Upper lobe of left lung (tissue), 6 donors: ENCODE results near the gene DLK2. TPM values are rescaled to one million over a fixed set of nuclear protein-coding genes. Genes with fewer than 3 reads are reported as not detected.

Source experiments
- ATAC-seq, 2 donors: fragments of 200-7000 bp; cut with Tn5 transposase; one replicate each; pipeline ENCODE4 v1.9.1; 2022; ENCODE audit warnings: mild to moderate bottlenecking in 2 of 2, moderate library complexity in 2 of 2; ENCODE audit not compliant: low FRiP score in 2 of 2
- DNase-seq, 2 donors: peaks; one replicate each; pipeline ENCODE4 v3.0.0-alpha.2; 2019 to 2020
- H3K27ac ChIP-seq, 4 donors: fragments of 200-600 bp; sonication (generic); one replicate each; pipeline ENCODE4 v1.5.1; 2016 to 2019
- H3K27me3 ChIP-seq, 4 donors: fragments of 200-600 bp; sonication (generic); one replicate each; pipeline ENCODE4 v1.5.1; 2017 to 2019
- H3K36me3 ChIP-seq, 4 donors: fragments of 200-600 bp; sonication (generic); one replicate each; pipeline ENCODE4 v1.5.1; 2016 to 2019
- H3K4me1 ChIP-seq, 4 donors: fragments of 200-600 bp; sonication (generic); one replicate each; pipeline ENCODE4 v1.5.1; 2018 to 2019
- H3K4me3 ChIP-seq, 4 donors: fragments of 200-600 bp; sonication (generic); one replicate each; pipeline ENCODE4 v1.5.1; 2017 to 2019; ENCODE audit warnings: mild to moderate bottlenecking in 2 of 4, moderate library complexity in 1 of 4
- H3K9me3 ChIP-seq, 4 donors: fragments of 200-600 bp; sonication (generic); one replicate each; pipeline ENCODE4 v1.5.1; 2018 to 2019
- EP300 ChIP-seq, 4 donors: sonication (generic); formaldehyde crosslinking; IDR thresholded peaks; one replicate each; pipeline ENCODE4 v1.5.1; 2017; ENCODE audit warnings: antibody characterized with exemption in 4 of 4, control low read depth in 2 of 4
- POLR2A ChIP-seq, 4 donors: fragments of 450-650 bp; IDR thresholded peaks; one replicate each; pipeline ENCODE4 v1.5.1; 2016 to 2017; ENCODE audit warnings: antibody characterized with exemption in 4 of 4, mild to moderate bottlenecking in 2 of 4
- POLR2AphosphoS5 ChIP-seq, 2 donors: sonication (generic); formaldehyde crosslinking; IDR thresholded peaks; one replicate each; pipeline ENCODE4 v1.5.1; 2017; ENCODE audit warnings: antibody characterized with exemption in 2 of 2
- WGBS, 2 donors: methylation state at CpG; one replicate each; pipeline ENCODE4 v1.1.5; 2017 to 2018; 5-methylcytosine and 5-hydroxymethylcytosine counted together
- total RNA-seq, 6 donors: library from RNA; depleted of rRNA in 4 of 6; stranded (reverse); fragments of >200 nt in 4 of 6; gene quantifications; one replicate each; pipeline versions ENCODE4 v1.1.0 to v1.2.1, GENCODE V29; 2016 to 2021
- TF ChIP-seq, protein P1 (sequence below), 6 experiments: fragments of 450-650 bp in 4 of 6; fragments of 200-600 bp in 2 of 6; sonication (generic) in 2 of 6; IDR thresholded peaks; one replicate each; pipeline ENCODE4 v1.5.1; 2016 to 2019; ENCODE audit warnings: antibody characterized with exemption in 6 of 6
- donor health status: DM: no; HTN: no; CAD: no; lungs with moderate emphysema.
- donor health status: DM: no; HTN: yes; CAD: no; lungs with severe emphysema.

The DLK2 gene
- total RNA-seq, 6 donors from 2014 or later, result 0.34 to 2.4 (median 1.2) TPM; not detected in 2

DNA sequence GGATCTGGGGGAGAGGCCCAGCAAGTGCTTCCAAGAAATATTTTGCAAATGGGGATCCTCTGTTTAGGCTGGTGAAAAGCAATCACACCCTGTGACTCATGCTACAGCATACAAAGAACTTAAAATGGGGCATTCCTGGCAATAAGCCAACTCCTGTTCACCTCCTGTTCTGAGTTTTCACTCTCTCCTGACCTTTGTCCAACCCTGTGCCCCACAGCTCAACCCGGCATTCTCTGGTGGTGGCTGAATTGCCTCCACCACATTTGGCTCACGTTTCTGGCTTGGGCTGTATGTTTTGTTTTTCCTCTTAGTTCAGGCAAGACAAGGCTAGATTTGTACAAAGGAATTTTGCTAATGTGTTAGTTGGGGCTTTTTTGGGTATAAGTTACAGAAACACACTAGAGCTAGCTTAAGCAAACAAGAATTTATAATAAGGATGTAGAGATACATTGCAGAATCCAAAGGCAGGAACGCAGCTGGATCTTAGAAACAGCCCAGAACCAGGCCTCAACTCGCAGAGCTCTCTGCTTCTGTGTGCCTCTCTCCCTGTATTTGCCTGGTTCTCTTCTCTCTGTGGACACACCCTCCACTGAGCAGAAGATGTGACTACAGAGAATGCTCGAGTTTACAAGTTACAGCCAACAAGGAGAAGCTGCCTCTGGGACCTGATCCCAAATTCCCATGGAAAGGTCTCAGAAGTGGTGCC, 18.6 kb downstream of the DLK2 start:
- peak in 1 of 2 donors; percentile 42 for DNase-seq

DNA sequence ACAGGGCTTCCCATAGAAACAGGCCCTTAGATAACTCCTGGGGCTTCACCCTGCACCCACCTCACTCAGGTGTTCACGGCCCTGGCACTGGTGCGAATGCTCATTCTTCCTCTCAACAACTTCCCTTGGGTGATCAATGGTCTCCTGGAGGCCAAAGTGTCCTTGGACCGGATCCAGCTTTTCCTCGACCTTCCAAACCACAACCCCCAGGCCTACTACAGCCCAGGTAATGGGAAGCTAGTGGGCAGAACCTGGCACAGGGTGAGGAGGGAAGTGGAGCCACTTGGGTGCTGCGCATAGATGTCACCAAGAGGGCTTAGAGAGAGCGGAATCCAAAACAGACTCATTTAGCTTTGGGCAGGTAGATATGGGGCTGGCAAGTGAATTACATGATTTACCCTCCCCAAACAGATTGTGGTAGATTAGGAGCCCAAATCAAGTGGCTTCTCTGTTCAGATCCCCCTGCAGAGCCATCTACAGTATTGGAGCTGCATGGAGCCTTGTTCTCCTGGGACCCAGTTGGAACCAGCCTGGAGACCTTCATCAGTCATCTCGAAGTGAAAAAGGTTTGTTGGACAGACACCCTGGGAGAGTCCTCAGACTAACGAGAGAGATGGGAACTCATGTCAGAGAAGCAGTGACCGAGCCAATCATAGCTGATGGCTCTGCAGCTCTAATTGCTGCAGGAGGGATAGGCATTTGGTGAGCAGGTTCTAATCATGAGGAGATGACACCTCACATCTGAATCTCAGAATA, 19.5 kb downstream of the DLK2 start:
- peaks cover 0 to 15% (median 9%) of the 10 kb centered on the region in 4 donors for H3K4me1 ChIP-seq
- no peak for DNase-seq
- H3K4me3 ChIP-seq, result no peak overlapping the region
- peak overlapping the region in 1 of 4 donors; percentile 23 for H3K27ac ChIP-seq
- peaks cover 0 to 41% (median 29%) of the 10 kb centered on the region in 4 donors for H3K36me3 ChIP-seq
- H3K27me3 ChIP-seq, result no peaks in the 10 kb centered on the region
- no peaks in the 10 kb centered on the region for H3K9me3 ChIP-seq
- ATAC-seq, result no peak
- TF ChIP-seq, protein P1, sequence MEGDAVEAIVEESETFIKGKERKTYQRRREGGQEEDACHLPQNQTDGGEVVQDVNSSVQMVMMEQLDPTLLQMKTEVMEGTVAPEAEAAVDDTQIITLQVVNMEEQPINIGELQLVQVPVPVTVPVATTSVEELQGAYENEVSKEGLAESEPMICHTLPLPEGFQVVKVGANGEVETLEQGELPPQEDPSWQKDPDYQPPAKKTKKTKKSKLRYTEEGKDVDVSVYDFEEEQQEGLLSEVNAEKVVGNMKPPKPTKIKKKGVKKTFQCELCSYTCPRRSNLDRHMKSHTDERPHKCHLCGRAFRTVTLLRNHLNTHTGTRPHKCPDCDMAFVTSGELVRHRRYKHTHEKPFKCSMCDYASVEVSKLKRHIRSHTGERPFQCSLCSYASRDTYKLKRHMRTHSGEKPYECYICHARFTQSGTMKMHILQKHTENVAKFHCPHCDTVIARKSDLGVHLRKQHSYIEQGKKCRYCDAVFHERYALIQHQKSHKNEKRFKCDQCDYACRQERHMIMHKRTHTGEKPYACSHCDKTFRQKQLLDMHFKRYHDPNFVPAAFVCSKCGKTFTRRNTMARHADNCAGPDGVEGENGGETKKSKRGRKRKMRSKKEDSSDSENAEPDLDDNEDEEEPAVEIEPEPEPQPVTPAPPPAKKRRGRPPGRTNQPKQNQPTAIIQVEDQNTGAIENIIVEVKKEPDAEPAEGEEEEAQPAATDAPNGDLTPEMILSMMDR (IDR thresholded peaks at IDR 0.05), result no peak
- no peak for TF ChIP-seq POLR2AphosphoS5 (IDR thresholded peaks at IDR 0.05)
- TF ChIP-seq EP300 (IDR thresholded peaks at IDR 0.05), result no peak
- TF ChIP-seq POLR2A (IDR thresholded peaks at IDR 0.05), result no peak
- 90 to 93% methylated on average over 9 of the region's 9 CpGs for WGBS, 2 donors

More for the DNA sequence above, 18.6 kb downstream of the DLK2 start:
- peak overlapping the region; percentile 7 to 23 (median 15) for H3K27ac ChIP-seq
- no peaks in the 10 kb centered on the region for H3K9me3 ChIP-seq
- H3K36me3 ChIP-seq, result peaks cover 0 to 49% (median 36%) of the 10 kb centered on the region in 4 donors
- H3K27me3 ChIP-seq, result no peaks in the 10 kb centered on the region
- no peak overlapping the region for H3K4me3 ChIP-seq
- peak; percentile 20 to 41 for ATAC-seq
- no peak for TF ChIP-seq EP300 (IDR thresholded peaks at IDR 0.05)
- TF ChIP-seq, protein P1 (IDR thresholded peaks at IDR 0.05), result no peak
- no peak for TF ChIP-seq POLR2AphosphoS5 (IDR thresholded peaks at IDR 0.05)
- TF ChIP-seq POLR2A (IDR thresholded peaks at IDR 0.05), result no peak
- H3K4me1 ChIP-seq, result peaks cover 0 to 15% (median 9%) of the 10 kb centered on the region in 4 donors
- 48 to 55% methylated on average over 5 of the region's 5 CpGs for WGBS, 2 donors

DNA sequence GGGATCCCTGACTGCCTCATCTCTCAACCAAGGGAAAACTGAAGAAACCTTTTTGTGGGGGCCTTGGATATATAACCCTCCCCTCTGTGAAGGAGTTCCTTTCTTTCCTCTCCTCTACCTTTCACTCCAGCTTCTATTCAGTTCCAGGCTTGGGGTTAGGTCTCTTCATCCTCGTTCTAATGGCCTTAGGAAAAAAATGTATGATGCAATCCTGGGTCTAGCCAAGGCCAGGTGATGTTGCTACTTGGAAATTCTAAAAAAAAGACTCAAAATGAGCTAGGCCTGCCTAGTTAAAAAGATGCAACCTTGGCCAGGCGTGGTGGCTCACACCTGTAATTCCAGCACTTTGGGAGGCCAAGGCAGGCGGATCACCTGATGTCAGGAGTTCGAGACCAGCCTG, 20.4 kb downstream of the DLK2 start:
- DNase-seq, result no peak
- 94% methylated on average over 4 of the region's 4 CpGs for whole genome bisulfite sequencing, 2 donors
- no peak for TF ChIP-seq POLR2A (IDR thresholded peaks at IDR 0.05)
- TF ChIP-seq, protein P1 (IDR thresholded peaks at IDR 0.05), result no peak
- no peak for TF ChIP-seq POLR2AphosphoS5 (IDR thresholded peaks at IDR 0.05)
- TF ChIP-seq EP300 (IDR thresholded peaks at IDR 0.05), result no peak
- Histone ChIP-seq H3K27ac (no peak overlapping the region), H3K27me3 (no peaks in the 10 kb centered on the region), H3K36me3 (peaks cover 0 to 39% (median 25%) of the 10 kb centered on the region in 4 donors), H3K4me3 (no peak overlapping the region), H3K4me1 (peaks cover 0 to 15% (median 9%) of the 10 kb centered on the region in 4 donors), H3K9me3 (no peaks in the 10 kb centered on the region)
- no peak for ATAC-seq

GRCh38 chr6:43434001-43434840, 21.1 kb downstream of the DLK2 start:
- peaks cover 0 to 31% (median 22%) of the 10 kb centered on the region in 4 donors for H3K36me3 ChIP-seq
- H3K4me1 ChIP-seq, result peaks cover 0 to 20% (median 14%) of the 10 kb centered on the region in 4 donors
- H3K27ac ChIP-seq, result no peak overlapping the region
- no peak for TF ChIP-seq POLR2A (IDR thresholded peaks at IDR 0.05)
- 89% methylated on average over 15 of the region's 15 CpGs for WGBS, 2 donors
- no peak overlapping the region for H3K4me3 ChIP-seq
- no peaks in the 10 kb centered on the region for H3K27me3 ChIP-seq
- no peak for DNase-seq
- no peak for ATAC-seq
- H3K9me3 ChIP-seq, result no peaks in the 10 kb centered on the region
